Measurements from ENCODE around the gene RFC1. TPM values are rescaled to one million over a fixed set of nuclear protein-coding genes. Genes with fewer than 3 reads are reported as not detected.
"Not testable (repeated sequence)": the region's sequence is repeated elsewhere in the genome, so short reads cannot be mapped to it uniquely, and the experiment has no call there.

RFC1 gene
- total RNA-seq, 1 donor from 2014 or later: 43.9 TPM

DNA sequence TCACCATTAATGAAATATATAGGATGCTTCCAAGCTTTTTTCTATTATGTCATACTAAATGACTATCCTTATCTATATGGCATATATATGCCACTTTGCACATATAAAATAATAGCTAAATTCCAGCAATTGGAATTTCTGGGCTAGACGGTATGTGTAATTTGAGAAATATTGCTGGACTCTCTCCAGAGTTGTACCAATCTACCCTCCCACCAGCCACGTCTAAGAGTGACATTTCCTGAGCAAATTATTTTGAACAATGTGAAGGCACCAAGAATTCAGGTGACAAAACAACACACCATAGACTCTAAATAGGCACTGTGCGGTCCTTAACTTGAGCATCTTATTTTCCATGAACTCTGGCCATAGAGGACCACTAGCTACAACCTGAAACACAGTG is 62.3 kb downstream of the RFC1 start:
- no peaks in the 10 kb centered on the region for H3K27me3 Mint-ChIP-seq (ENCODE audit: low read depth)
- DNase-seq (ENCODE audit: low spot score): no peak
- no peaks in the 10 kb centered on the region for H3K9me3 Mint-ChIP-seq (ENCODE audit: low read depth)
- H3K4me1 Mint-ChIP-seq (ENCODE audit: low read depth): peaks cover 25% of the 10 kb centered on the region
- peak overlapping the region; percentile 18 for H3K27ac Mint-ChIP-seq (ENCODE audit: unreplicated experiment)
- no peak overlapping the region for H3K4me3 Mint-ChIP-seq (ENCODE audit: unreplicated experiment)
- H3K36me3 Mint-ChIP-seq (ENCODE audit: low read depth): peaks cover 32% of the 10 kb centered on the region
- TF ChIP-seq CTCF (IDR thresholded peaks at IDR 0.05): no peak

DNA sequence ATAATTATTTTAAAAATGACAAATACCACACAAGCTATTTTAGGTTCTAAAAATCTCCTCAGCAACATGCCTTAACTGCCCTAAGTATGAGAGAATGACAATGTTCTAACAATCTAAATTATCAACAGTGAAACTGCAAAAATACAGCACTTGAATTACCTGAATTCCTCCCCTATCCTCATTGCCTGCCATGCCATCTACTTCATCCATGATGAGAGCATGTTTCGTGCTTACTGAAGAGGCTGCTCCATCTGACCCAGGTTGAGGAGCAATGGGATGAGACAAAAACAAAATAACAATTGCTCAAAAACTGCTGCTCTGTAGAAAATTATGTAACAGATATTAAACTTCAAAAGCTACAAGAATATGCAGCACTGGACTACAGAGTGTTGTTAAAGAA is 63.3 kb downstream of the RFC1 start:
- Mint-ChIP-seq H3K27me3 (ENCODE audit: low read depth) (no peaks in the 10 kb centered on the region), H3K4me3 (ENCODE audit: unreplicated experiment) (no peak overlapping the region), H3K36me3 (ENCODE audit: low read depth) (peaks cover 26% of the 10 kb centered on the region), H3K27ac (ENCODE audit: unreplicated experiment) (no peak overlapping the region), H3K9me3 (ENCODE audit: low read depth) (no peaks in the 10 kb centered on the region), H3K4me1 (ENCODE audit: low read depth) (peaks cover 15% of the 10 kb centered on the region)
- no peak for TF ChIP-seq CTCF (IDR thresholded peaks at IDR 0.05)
- DNase-seq (ENCODE audit: low spot score): no peak

DNA sequence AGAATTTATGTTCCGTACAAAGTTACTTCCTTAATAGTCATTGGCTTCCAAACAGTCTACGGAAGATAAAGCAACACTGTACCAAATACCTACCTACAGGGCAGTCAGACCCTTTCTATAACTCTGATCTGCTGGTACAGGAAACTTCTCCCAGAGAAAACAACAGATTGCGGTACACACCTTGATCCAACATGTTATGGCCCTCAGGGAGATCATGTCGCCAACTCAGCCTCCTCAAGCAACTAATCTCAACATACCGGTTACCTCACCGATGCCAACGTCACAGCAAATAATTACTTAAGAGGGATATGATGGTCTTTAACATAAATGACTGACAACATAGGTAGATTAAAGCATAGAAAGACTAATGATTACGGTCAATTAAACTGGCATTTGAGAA is 70.4 kb downstream of the RFC1 start:
- no peak for DNase-seq (ENCODE audit: low spot score)
- TF ChIP-seq CTCF (IDR thresholded peaks at IDR 0.05): no peak
- no peaks in the 10 kb centered on the region for H3K4me1 Mint-ChIP-seq (ENCODE audit: low read depth)
- H3K27ac Mint-ChIP-seq (ENCODE audit: unreplicated experiment): no peak overlapping the region
- H3K27me3 Mint-ChIP-seq (ENCODE audit: low read depth): no peaks in the 10 kb centered on the region
- H3K9me3 Mint-ChIP-seq (ENCODE audit: low read depth): no peaks in the 10 kb centered on the region
- H3K36me3 Mint-ChIP-seq (ENCODE audit: low read depth): peaks cover 36% of the 10 kb centered on the region
- H3K4me3 Mint-ChIP-seq (ENCODE audit: unreplicated experiment): no peak overlapping the region

DNA sequence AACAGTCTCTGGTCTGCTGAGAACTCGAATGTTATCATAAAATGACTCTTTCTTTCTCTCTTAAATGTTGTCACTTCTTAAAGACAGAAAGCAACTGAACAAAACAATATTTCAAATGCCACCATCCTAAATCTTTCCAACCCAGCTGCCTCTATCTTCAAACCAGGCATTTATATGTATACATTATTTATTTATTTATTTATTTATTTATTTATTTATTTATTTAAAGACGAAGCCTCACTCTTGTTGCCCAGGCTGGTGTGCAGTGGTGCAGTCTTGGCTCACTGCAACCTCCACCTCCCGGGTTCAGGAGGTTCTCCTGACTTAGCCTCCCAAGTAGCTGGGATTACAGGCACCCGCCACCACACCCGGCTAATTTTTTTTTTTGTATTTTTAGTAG is 73.7 kb downstream of the RFC1 start:
- H3K27me3 Mint-ChIP-seq (ENCODE audit: low read depth); H3K4me1 Mint-ChIP-seq (ENCODE audit: low read depth); H3K27ac Mint-ChIP-seq (ENCODE audit: unreplicated experiment); H3K4me3 Mint-ChIP-seq (ENCODE audit: unreplicated experiment); H3K9me3 Mint-ChIP-seq (ENCODE audit: low read depth); DNase-seq (ENCODE audit: low spot score): not testable (repeated sequence)
- H3K36me3 Mint-ChIP-seq (ENCODE audit: low read depth): peaks cover 43% of the 10 kb centered on the region

- H3K4me3 Mint-ChIP-seq (ENCODE audit: unreplicated experiment): no peak overlapping the region
- no peaks in the 10 kb centered on the region for H3K4me1 Mint-ChIP-seq (ENCODE audit: low read depth)
- no peak for TF ChIP-seq CTCF (IDR thresholded peaks at IDR 0.05)
- H3K27me3 Mint-ChIP-seq (ENCODE audit: low read depth): no peaks in the 10 kb centered on the region
- H3K27ac Mint-ChIP-seq (ENCODE audit: unreplicated experiment): no peak overlapping the region
- no peaks in the 10 kb centered on the region for H3K9me3 Mint-ChIP-seq (ENCODE audit: low read depth)
- DNase-seq (ENCODE audit: low spot score): no peak
- peaks cover 47% of the 10 kb centered on the region for H3K36me3 Mint-ChIP-seq (ENCODE audit: low read depth)
Observed at GRCh38 chr4:39291686-39292085, 74.5 kb downstream of the RFC1 start.

- DNase-seq (ENCODE audit: low spot score): no peak
- peaks cover 9% of the 10 kb centered on the region for H3K4me1 Mint-ChIP-seq (ENCODE audit: low read depth)
- H3K36me3 Mint-ChIP-seq (ENCODE audit: low read depth): peaks cover 44% of the 10 kb centered on the region
- no peaks in the 10 kb centered on the region for H3K27me3 Mint-ChIP-seq (ENCODE audit: low read depth)
- H3K9me3 Mint-ChIP-seq (ENCODE audit: low read depth): no peaks in the 10 kb centered on the region
- no peak overlapping the region for H3K4me3 Mint-ChIP-seq (ENCODE audit: unreplicated experiment)
- TF ChIP-seq CTCF (IDR thresholded peaks at IDR 0.05): no peak
- H3K27ac Mint-ChIP-seq (ENCODE audit: unreplicated experiment): no peak overlapping the region
Observed at GRCh38 chr4:39287223-39287622, 78.9 kb downstream of the RFC1 start.

Data from chondrocyte (in vitro differentiated cells).